ENCODE measurements around the gene MYH11.
"Not testable (repeated sequence)": the region's sequence is repeated elsewhere in the genome, so short reads cannot be mapped to it uniquely, and the experiment has no call there.

MYH11 gene

DNA sequence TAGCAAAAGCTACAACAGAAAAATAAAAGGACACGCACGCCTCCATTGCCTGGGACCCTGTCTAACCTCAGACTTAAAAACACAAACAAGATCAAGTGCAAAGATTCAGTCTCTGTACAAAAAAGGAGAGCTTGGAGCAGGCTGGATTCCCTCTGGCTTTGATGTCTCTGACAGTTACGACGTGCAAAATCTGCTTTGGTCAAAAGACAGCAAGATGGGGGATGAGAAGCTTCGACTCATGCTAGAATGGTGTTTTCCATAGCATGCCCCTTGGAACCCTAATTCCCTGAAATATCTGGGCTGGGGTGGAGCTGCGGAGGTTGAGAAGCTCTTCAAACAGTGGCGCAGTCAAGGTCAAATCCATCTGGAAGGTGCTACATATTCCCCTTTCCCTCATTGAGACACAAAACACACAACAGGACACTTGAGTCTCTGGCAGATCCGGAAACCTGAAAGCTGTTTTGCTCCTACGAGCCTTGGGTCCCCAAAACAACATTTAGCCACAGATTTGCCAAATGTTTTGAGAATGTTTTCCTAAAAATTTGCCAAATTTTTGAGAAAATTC is 9.1 kb downstream of the MYH11 start:
- peaks cover 6% of the 10 kb centered on the region for H3K4me1 Mint-ChIP-seq
- no peak overlapping the region for H3K4me3 Mint-ChIP-seq
- H3K36me3 Mint-ChIP-seq (ENCODE audit: low read depth) = no peaks in the 10 kb centered on the region
- H3K27ac Mint-ChIP-seq = no peak overlapping the region
- peaks cover 40% of the 10 kb centered on the region for H3K27me3 Mint-ChIP-seq (ENCODE audit: low read depth)
- no peaks in the 10 kb centered on the region for H3K9me3 Mint-ChIP-seq
- TF ChIP-seq CTCF (IDR thresholded peaks at IDR 0.05; ENCODE audit: unreplicated experiment in 3 of 3) = no peak

GRCh38 chr16:15846510-15846909 is 10.3 kb downstream of the MYH11 start:
- Mint-ChIP-seq H3K36me3 (ENCODE audit: low read depth) (no peaks in the 10 kb centered on the region), H3K4me1 (peaks cover 6% of the 10 kb centered on the region), H3K4me3 (no peak overlapping the region), H3K9me3 (no peaks in the 10 kb centered on the region), H3K27me3 (ENCODE audit: low read depth) (peaks cover 42% of the 10 kb centered on the region), H3K27ac (no peak overlapping the region)
- no peak for TF ChIP-seq CTCF (IDR thresholded peaks at IDR 0.05; ENCODE audit: unreplicated experiment in 3 of 3)

DNA sequence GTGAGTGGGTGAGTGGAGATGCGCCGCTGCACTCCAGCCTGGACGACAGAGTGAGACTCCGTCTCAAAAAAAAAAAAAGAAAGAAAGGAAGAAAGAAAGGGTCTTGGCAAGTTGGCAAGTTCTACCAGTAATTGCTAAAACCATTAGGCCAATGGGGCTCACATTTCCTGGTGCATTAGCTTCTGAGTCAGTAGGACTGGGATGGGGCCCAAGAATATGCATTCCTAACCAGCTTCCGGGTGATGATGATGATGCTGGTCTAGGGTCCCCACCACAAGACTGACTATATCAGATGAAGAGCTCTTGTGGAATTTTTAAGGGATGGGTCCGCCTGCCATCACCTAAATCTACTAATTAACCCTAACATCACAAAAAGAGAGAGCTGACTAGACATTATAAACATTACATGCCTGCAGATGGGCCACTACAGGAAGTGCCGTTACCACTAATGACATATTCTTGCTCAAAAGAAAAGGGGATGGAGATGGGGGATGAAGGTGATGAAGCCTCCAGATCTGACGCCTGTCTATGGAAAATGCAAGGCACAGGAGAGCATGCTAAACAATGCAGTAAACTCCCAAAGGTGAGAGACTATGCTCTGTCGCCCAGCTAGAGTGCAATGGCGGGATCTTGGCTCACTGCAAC is 13.1 kb downstream of the MYH11 start:
- Mint-ChIP-seq H3K27me3 (ENCODE audit: low read depth) (peaks cover 49% of the 10 kb centered on the region), H3K27ac (no peak overlapping the region), H3K9me3 (no peaks in the 10 kb centered on the region), H3K4me3 (no peak overlapping the region), H3K4me1 (peaks cover 6% of the 10 kb centered on the region), H3K36me3 (ENCODE audit: low read depth) (no peaks in the 10 kb centered on the region)
- TF ChIP-seq CTCF (IDR thresholded peaks at IDR 0.05; ENCODE audit: unreplicated experiment in 3 of 3) = no peak

GRCh38 chr16:15839204-15839603 is 17.6 kb downstream of the MYH11 start:
- peaks cover 34% of the 10 kb centered on the region for H3K27me3 Mint-ChIP-seq (ENCODE audit: low read depth)
- H3K4me1 Mint-ChIP-seq; H3K9me3 Mint-ChIP-seq; H3K36me3 Mint-ChIP-seq (ENCODE audit: low read depth); H3K4me3 Mint-ChIP-seq; H3K27ac Mint-ChIP-seq: not testable (repeated sequence)

- H3K27me3 Mint-ChIP-seq (ENCODE audit: low read depth) = peaks cover 28% of the 10 kb centered on the region
- H3K27ac Mint-ChIP-seq = no peak overlapping the region
- H3K4me1 Mint-ChIP-seq = no peaks in the 10 kb centered on the region
- no peaks in the 10 kb centered on the region for H3K36me3 Mint-ChIP-seq (ENCODE audit: low read depth)
- H3K4me3 Mint-ChIP-seq = no peak overlapping the region
- no peak for TF ChIP-seq CTCF (IDR thresholded peaks at IDR 0.05; ENCODE audit: unreplicated experiment in 3 of 3)
- no peaks in the 10 kb centered on the region for H3K9me3 Mint-ChIP-seq
These were observed 19.1 kb downstream of the MYH11 start for GRCh38 chr16:15837761-15838160.

GRCh38 chr16:15836965-15837611 is 19.7 kb downstream of the MYH11 start:
- Mint-ChIP-seq H3K27me3 (ENCODE audit: low read depth) (peaks cover 28% of the 10 kb centered on the region), H3K4me1 (no peaks in the 10 kb centered on the region), H3K27ac (no peak overlapping the region), H3K4me3 (no peak overlapping the region), H3K36me3 (ENCODE audit: low read depth) (no peaks in the 10 kb centered on the region), H3K9me3 (no peaks in the 10 kb centered on the region)
- no peak for TF ChIP-seq CTCF (IDR thresholded peaks at IDR 0.05; ENCODE audit: unreplicated experiment in 3 of 3)
